ENCODE measurements around the gene CUBN.

CUBN gene

DNA sequence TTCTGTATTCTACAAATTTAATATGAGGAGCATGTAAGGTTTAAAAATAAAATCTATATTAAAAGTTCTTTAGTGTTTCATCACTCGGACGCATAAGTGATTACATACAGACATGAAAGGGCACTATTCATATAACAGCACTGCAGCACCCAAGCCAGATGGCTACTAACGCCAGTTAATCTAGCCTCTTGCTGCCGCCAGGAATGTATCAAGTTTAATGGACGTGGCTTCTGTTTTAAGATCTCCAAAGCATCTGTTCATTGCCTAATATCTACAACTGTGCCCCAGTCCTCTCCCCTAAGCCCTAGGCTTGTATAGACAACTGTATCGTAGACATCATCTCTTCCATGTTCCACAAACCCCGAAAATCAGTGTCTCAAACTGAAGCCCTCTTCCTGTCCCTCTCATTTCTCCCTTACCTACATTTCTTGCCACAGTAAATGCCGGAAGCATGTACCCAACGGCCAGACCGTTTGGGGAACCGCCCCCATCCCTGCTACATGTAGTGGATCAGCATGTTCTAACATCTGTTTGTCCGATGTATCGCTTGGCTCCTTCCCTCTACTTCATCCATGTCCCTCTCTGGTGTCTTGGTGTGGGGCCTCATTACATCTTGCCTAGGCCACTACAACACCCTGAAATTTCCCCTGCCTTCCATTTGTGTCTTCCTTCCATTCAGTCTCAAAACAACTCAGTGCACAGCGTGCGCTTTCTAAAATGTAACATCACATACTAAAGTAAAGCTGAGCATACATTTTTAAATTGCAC lies 164.9 kb downstream of the CUBN start:
- TF ChIP-seq, protein P1, sequence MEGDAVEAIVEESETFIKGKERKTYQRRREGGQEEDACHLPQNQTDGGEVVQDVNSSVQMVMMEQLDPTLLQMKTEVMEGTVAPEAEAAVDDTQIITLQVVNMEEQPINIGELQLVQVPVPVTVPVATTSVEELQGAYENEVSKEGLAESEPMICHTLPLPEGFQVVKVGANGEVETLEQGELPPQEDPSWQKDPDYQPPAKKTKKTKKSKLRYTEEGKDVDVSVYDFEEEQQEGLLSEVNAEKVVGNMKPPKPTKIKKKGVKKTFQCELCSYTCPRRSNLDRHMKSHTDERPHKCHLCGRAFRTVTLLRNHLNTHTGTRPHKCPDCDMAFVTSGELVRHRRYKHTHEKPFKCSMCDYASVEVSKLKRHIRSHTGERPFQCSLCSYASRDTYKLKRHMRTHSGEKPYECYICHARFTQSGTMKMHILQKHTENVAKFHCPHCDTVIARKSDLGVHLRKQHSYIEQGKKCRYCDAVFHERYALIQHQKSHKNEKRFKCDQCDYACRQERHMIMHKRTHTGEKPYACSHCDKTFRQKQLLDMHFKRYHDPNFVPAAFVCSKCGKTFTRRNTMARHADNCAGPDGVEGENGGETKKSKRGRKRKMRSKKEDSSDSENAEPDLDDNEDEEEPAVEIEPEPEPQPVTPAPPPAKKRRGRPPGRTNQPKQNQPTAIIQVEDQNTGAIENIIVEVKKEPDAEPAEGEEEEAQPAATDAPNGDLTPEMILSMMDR (IDR thresholded peaks at IDR 0.05; ENCODE audit: insufficient read depth, low read depth, low read length, missing control alignments) = no peak
- H3K4me3 ChIP-seq (ENCODE audit: low read depth, low read length) = no peak overlapping the region
- no peak for DNase-seq (ENCODE audit: low read depth)

DNA sequence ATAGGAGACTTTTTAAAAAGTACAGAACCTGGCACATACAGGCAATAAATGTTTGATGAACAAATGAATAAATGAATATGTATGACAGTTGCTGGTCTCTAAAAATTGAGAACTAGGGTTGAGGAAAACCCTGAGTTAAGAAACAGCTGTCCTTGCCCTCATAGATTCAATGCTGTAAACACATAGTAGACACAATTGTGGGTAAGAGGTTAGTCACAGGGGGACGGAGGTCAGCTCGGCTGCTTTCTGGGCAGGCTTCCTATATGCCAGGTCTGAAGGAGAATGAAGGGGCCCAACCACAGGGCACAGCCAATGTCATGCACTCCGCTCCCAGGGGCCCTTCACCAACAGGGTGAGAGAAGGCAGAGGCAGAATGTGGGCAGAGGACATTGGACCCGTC lies 169.1 kb downstream of the CUBN start:
- DNase-seq (ENCODE audit: low read depth) = no peak
- TF ChIP-seq, protein P1 (IDR thresholded peaks at IDR 0.05; ENCODE audit: insufficient read depth, low read depth, low read length, missing control alignments) = no peak
- no peak overlapping the region for H3K4me3 ChIP-seq (ENCODE audit: low read depth, low read length)

DNA sequence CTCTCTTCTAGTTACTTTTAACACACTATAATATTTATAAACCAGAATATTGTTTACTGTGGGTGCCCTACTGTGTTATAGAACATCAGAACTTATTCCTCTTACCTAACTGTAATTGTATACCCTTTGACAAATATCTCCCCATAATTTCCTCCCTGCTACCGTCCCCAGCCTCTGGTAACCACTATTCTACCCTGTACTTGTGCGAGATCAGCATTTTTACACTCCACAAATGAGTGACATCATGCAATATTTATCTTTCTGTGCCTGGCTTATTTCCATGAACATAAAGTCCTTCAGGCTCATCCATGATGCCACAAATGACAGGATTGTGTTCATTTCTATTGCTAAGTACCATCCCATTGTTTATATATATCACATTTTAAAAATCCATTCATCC lies 172.6 kb downstream of the CUBN start:
- H3K4me3 ChIP-seq (ENCODE audit: low read depth, low read length) = no peak overlapping the region
- TF ChIP-seq, protein P1 (IDR thresholded peaks at IDR 0.05; ENCODE audit: insufficient read depth, low read depth, low read length, missing control alignments) = no peak
- DNase-seq (ENCODE audit: low read depth) = no peak

DNA sequence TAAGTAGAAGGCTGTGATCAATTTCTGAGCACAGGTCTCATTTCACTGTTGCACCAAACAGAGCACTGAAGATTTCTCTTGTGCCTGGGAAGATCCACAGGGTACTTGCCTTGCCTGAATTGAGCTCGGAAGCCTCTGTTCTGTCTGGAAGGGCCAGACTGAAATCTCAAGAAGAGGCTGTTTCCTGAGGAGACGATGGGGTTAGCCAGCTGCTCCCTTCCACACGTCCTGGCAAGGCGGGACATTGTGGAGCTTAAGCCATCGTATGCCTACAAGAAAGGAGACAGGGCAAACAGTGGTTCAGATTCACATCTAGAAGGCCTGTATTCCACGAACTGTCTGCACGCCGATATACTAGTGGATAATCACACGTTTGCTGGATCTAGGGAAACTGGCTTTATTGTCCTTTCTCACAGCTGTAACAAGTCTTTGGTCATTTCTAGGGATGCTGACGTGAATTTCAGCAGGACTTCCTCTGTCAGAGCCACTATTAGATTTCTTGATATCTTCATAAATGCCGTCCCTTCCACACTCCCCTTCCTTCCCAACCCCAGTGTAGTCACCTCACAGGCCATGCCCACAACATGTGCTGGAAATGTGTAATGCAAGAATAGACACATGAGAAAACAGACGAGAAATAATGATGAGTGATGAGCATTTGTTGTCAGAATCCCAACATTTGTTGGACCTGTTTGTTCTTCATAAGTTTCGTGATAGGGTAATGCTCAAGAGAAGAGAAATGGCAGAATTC lies 175.2 kb downstream of the CUBN start:
- H3K4me3 ChIP-seq (ENCODE audit: low read depth, low read length) = no peak overlapping the region
- TF ChIP-seq, protein P1 (IDR thresholded peaks at IDR 0.05; ENCODE audit: insufficient read depth, low read depth, low read length, missing control alignments) = no peak
- DNase-seq (ENCODE audit: low read depth) = no peak

DNA sequence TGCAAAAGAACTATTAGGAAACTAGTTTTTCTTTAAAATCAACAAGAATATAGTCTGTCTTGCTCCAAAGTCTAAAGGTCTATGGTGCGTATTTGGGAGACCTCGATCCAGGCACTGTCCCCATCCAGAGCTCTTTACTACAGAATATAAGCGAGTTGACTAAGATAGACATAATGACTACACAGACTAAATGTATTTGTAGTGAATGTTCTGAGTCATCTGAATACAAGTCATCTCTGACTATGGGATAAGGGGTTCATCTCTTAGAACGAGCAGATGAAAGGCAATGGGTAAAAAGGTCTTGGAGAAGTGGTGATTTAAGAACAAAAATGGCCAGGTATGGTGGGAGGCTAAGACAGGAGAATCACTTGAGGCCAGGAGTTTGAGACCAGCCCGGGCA lies 176.3 kb downstream of the CUBN start:
- TF ChIP-seq, protein P1 (IDR thresholded peaks at IDR 0.05; ENCODE audit: insufficient read depth, low read depth, low read length, missing control alignments) = no peak
- no peak for DNase-seq (ENCODE audit: low read depth)
- no peak overlapping the region for H3K4me3 ChIP-seq (ENCODE audit: low read depth, low read length)

DNA sequence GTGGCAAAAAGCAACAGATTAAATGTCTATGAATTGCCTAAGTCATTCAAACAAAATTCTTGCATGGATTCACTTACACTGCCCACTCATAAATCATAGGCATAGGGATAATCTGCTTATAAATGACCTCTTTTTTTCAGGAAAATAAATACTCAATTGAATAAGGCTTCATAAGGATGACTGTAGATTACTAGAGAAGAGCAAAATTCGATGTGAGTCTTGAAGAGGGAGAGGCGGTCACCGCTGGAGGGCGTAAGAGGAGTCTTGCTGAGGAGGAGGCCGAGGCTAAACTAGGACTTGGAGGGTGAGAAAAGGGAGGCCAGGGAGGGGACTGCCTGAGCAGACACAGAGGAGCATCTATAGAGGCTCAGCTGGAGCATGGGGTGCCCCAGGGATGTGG lies 177.0 kb downstream of the CUBN start:
- TF ChIP-seq, protein P1 (IDR thresholded peaks at IDR 0.05; ENCODE audit: insufficient read depth, low read depth, low read length, missing control alignments) = peak; percentile 15
- no peak overlapping the region for H3K4me3 ChIP-seq (ENCODE audit: low read depth, low read length)
- DNase-seq (ENCODE audit: low read depth) = peak; percentile 18
